ENCODE results near the gene EPG5. TPM values are rescaled to one million over a fixed set of nuclear protein-coding genes. Genes with fewer than 3 reads are reported as not detected.

EPG5 gene
- total RNA-seq, 1 experiment from 2014 or later = 22.7 TPM

GRCh38 chr18:45870419-45870818, 96.7 kb downstream of the EPG5 start (continued):
- TF ChIP-seq ZNF671 (CRISPR knock-in tag; IDR thresholded peaks at IDR 0.05) (no peak), CREM (CRISPR knock-in tag; IDR thresholded peaks at IDR 0.05) (no peak)

GRCh38 chr18:45865466-45865865, 101.7 kb downstream of the EPG5 start:
- Mint-ChIP-seq H3K4me3 (no peak overlapping the region), H3K9me3 (no peaks in the 10 kb centered on the region), H3K4me1 (no peaks in the 10 kb centered on the region), H3K27ac (no peak overlapping the region), H3K36me3 (peaks cover 36% of the 10 kb centered on the region), H3K27me3 (ENCODE audit: low read depth) (no peaks in the 10 kb centered on the region)
- ChIA-PET POLR2A (no interaction called here), CTCF (interaction anchor here (0.7 to 2.3 kb wide), 2 partner anchors 15 to 143 kb away, joined by 3 to 10 read pairs; no protein-coding TSS in a partner anchor)
- ATAC-seq (no peak), DNase-seq (ENCODE audit: low spot score) (no peak)
- TF ChIP-seq ZSCAN18 (CRISPR knock-in tag; IDR thresholded peaks at IDR 0.05) (no peak), ZNF232 (CRISPR knock-in tag; IDR thresholded peaks at IDR 0.05) (no peak), ATF2 (CRISPR knock-in tag; IDR thresholded peaks at IDR 0.05; ENCODE audit: borderline replicate concordance, low read depth) (no peak), ZNF423 (CRISPR knock-in tag; IDR thresholded peaks at IDR 0.05) (no peak), PRRX2 (CRISPR knock-in tag; IDR thresholded peaks at IDR 0.05) (no peak), ZNF317 (CRISPR knock-in tag; IDR thresholded peaks at IDR 0.05; ENCODE audit: borderline replicate concordance, low read depth) (no peak), ZNF138 (CRISPR knock-in tag; conservative IDR thresholded peaks at IDR 0.05) (no peak), ZNF263 (CRISPR knock-in tag; IDR thresholded peaks at IDR 0.05; ENCODE audit: low read depth) (no peak), IRF2 (CRISPR knock-in tag; IDR thresholded peaks at IDR 0.05; ENCODE audit: borderline replicate concordance, low read depth) (no peak), IRF1 (CRISPR knock-in tag; IDR thresholded peaks at IDR 0.05) (no peak), MYBL2 (CRISPR knock-in tag; IDR thresholded peaks at IDR 0.05) (no peak), E2F4 (CRISPR knock-in tag; IDR thresholded peaks at IDR 0.05; ENCODE audit: borderline replicate concordance, low read depth) (no peak), ZMAT4 (CRISPR knock-in tag; IDR thresholded peaks at IDR 0.05) (no peak), JUN (CRISPR knock-in tag; IDR thresholded peaks at IDR 0.05) (no peak), FOXP1 (CRISPR knock-in tag; IDR thresholded peaks at IDR 0.05; ENCODE audit: borderline replicate concordance) (no peak), ZNF532 (CRISPR knock-in tag; IDR thresholded peaks at IDR 0.05; ENCODE audit: borderline replicate concordance) (no peak), ATF1 (CRISPR knock-in tag; IDR thresholded peaks at IDR 0.05) (no peak), SP1 (CRISPR knock-in tag; conservative IDR thresholded peaks at IDR 0.05) (no peak)
- TF ChIP-seq, protein P1, sequence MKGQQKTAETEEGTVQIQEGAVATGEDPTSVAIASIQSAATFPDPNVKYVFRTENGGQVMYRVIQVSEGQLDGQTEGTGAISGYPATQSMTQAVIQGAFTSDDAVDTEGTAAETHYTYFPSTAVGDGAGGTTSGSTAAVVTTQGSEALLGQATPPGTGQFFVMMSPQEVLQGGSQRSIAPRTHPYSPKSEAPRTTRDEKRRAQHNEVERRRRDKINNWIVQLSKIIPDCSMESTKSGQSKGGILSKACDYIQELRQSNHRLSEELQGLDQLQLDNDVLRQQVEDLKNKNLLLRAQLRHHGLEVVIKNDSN (CRISPR knock-in tag; IDR thresholded peaks at IDR 0.05) = no peak

Data from WTC11 (cell line).